H9 (cell line): Measurements from ENCODE around the gene ZDHHC23. TPM values are rescaled to one million over a fixed set of nuclear protein-coding genes. Genes with fewer than 3 reads are reported as not detected.

Source experiments
- DNase-seq: peaks from one replicate; pipeline ENCODE4 v3.0.0-alpha.2; 2017
- H2AFZ ChIP-seq: one replicate; pipeline ENCODE4 v1.6.1; 2013; ENCODE audit warnings: mild to moderate bottlenecking, low read length, control low read depth, moderate library complexity
- H2AK5ac ChIP-seq: 2 replicates; pipeline ENCODE4 v1.6.1; 2013; ENCODE audit warnings: low read length, control low read depth, mixed read lengths; ENCODE audit not compliant: insufficient read length
- H2BK120ac ChIP-seq: one replicate; pipeline ENCODE4 v1.6.1; 2013; ENCODE audit warnings: low read depth, mild to moderate bottlenecking, low read length, control low read depth, inconsistent platforms; ENCODE audit not compliant: poor library complexity, severe bottlenecking
- H2BK12ac ChIP-seq: 2 replicates; pipeline ENCODE4 v1.6.1; 2013; ENCODE audit warnings: low read length, control low read depth, mixed read lengths, low read depth; ENCODE audit not compliant: insufficient read length
- H2BK15ac ChIP-seq: 2 replicates; pipeline ENCODE4 v1.6.1; 2013; ENCODE audit warnings: low read depth, low read length, control low read depth
- H2BK20ac ChIP-seq: one replicate; pipeline ENCODE4 v1.6.1; 2013; ENCODE audit warnings: low read depth, mild to moderate bottlenecking, low read length, control low read depth, inconsistent platforms; ENCODE audit not compliant: poor library complexity, severe bottlenecking
- H2BK5ac ChIP-seq: 2 replicates; pipeline ENCODE4 v1.6.1; 2013; ENCODE audit warnings: low read length, control low read depth, mixed read lengths; ENCODE audit not compliant: insufficient read length
- H3K14ac ChIP-seq: 2 replicates; pipeline ENCODE4 v1.6.1; 2013; ENCODE audit warnings: low read length, control low read depth; ENCODE audit not compliant: insufficient read depth
- H3K18ac ChIP-seq: 2 replicates; pipeline ENCODE4 v1.6.1; 2013; ENCODE audit warnings: low read depth, mild to moderate bottlenecking, mixed read lengths, low read length, control low read depth; ENCODE audit not compliant: insufficient read length
- H3K23ac ChIP-seq: 2 replicates; pipeline ENCODE4 v1.6.1; 2013; ENCODE audit warnings: low read length, control low read depth, mixed read lengths, low read depth; ENCODE audit not compliant: insufficient read length
- H3K23me2 ChIP-seq: 2 replicates; pipeline ENCODE4 v1.6.1; 2013; ENCODE audit warnings: low read depth, mild to moderate bottlenecking, mixed read lengths, low read length, control low read depth; ENCODE audit not compliant: insufficient read length, poor library complexity, severe bottlenecking
- H3K27ac ChIP-seq: 2 replicates; pipeline ENCODE4 v1.5.1; 2013; ENCODE audit warnings: low read length, control low read depth, mixed read lengths, low read depth; ENCODE audit not compliant: insufficient read length
- H3K27me3 ChIP-seq: 2 replicates; pipeline ENCODE4 v1.6.1; 2013; ENCODE audit warnings: low read length, control low read depth, inconsistent platforms; ENCODE audit not compliant: insufficient read depth
- H3K4ac ChIP-seq: 2 replicates; pipeline ENCODE4 v1.6.1; 2013; ENCODE audit warnings: low read depth, mild to moderate bottlenecking, control low read depth, inconsistent platforms, low read length, moderate library complexity
- H3K4me1 ChIP-seq: 2 replicates; pipeline ENCODE4 v1.6.1; 2013; ENCODE audit warnings: low read length, control low read depth, inconsistent platforms; ENCODE audit not compliant: insufficient read depth
- H3K4me2 ChIP-seq: 2 replicates; pipeline ENCODE4 v1.6.1; 2013; ENCODE audit warnings: low read length, control low read depth, mixed read lengths; ENCODE audit not compliant: insufficient read length, insufficient read depth
- H3K56ac ChIP-seq: 2 replicates; pipeline ENCODE4 v1.6.1; 2013; ENCODE audit warnings: low read depth, mild to moderate bottlenecking, mixed read lengths, low read length, control low read depth; ENCODE audit not compliant: insufficient read length
- H3K79me1 ChIP-seq: 2 replicates; pipeline ENCODE4 v1.6.1; 2013; ENCODE audit warnings: low read depth, mild to moderate bottlenecking, moderate library complexity, low read length, control low read depth, inconsistent platforms; ENCODE audit not compliant: insufficient read depth, poor library complexity, severe bottlenecking
- H3K79me2 ChIP-seq: 2 replicates; pipeline ENCODE4 v1.6.1; 2013; ENCODE audit warnings: low read length, control low read depth, inconsistent platforms; ENCODE audit not compliant: insufficient read depth
- H3K9ac ChIP-seq: 2 replicates; pipeline ENCODE4 v1.6.1; 2013; ENCODE audit warnings: low read length, control low read depth, mixed read lengths; ENCODE audit not compliant: insufficient read length; ENCODE audit errors: extremely low read depth
- H3K9me3 ChIP-seq: one replicate; pipeline ENCODE4 v1.6.1; 2013; ENCODE audit warnings: low read depth, low read length, inconsistent platforms; ENCODE audit not compliant: control insufficient read depth
- H3T11ph ChIP-seq: one replicate; pipeline ENCODE4 v1.6.1; 2013; ENCODE audit warnings: mild to moderate bottlenecking, low read length, control low read depth, inconsistent platforms
- H4K20me1 ChIP-seq: one replicate; pipeline ENCODE4 v1.6.1; 2013; ENCODE audit not compliant: control insufficient read depth, insufficient read length, insufficient read depth
- H4K5ac ChIP-seq: 2 replicates; pipeline ENCODE4 v1.6.1; 2013; ENCODE audit warnings: low read depth, mild to moderate bottlenecking, mixed read lengths, low read length, control low read depth; ENCODE audit not compliant: insufficient read length
- H4K8ac ChIP-seq: replicated peaks from 2 replicates; pipeline ENCODE4 v1.6.1; 2013; ENCODE audit warnings: low read length, control low read depth, mixed read lengths, low read depth; ENCODE audit not compliant: insufficient read length
- H4K91ac ChIP-seq: 2 replicates; pipeline ENCODE4 v1.6.1; 2013; ENCODE audit warnings: low read depth, mild to moderate bottlenecking, moderate library complexity, mixed read lengths, low read length, control low read depth; ENCODE audit not compliant: insufficient read length
- H3K27ac Mint-ChIP-seq, 3 experiments: 2 replicates in 2 of 3; 3 replicates in 1 of 3; pipeline ENCODE4 v1.8.0; 2020 to 2021; ENCODE audit warnings: mixed read lengths in 3 of 3, mild to moderate bottlenecking in 1 of 3, moderate library complexity in 1 of 3
- H3K27me3 Mint-ChIP-seq: 2 replicates; pipeline ENCODE4 v1.8.0; 2021; ENCODE audit warnings: low read depth, mild to moderate bottlenecking, moderate library complexity, mixed read lengths
- H3K36me3 Mint-ChIP-seq, 3 experiments: 2 replicates in 2 of 3; 3 replicates in 1 of 3; pipeline ENCODE4 v1.8.0; 2020 to 2021; ENCODE audit warnings: low read depth in 3 of 3, mixed read lengths in 3 of 3; ENCODE audit not compliant: insufficient read depth in 1 of 3
- H3K4me1 Mint-ChIP-seq, 2 experiments: 2 replicates each; pipeline ENCODE4 v1.8.0; 2020; ENCODE audit warnings: mixed read lengths in 2 of 2
- H3K4me3 Mint-ChIP-seq, 2 experiments: 2 replicates in 1 of 2; 3 replicates in 1 of 2; pipeline ENCODE4 v1.8.0; 2020 to 2021; ENCODE audit warnings: mild to moderate bottlenecking in 2 of 2, mixed read lengths in 2 of 2, moderate library complexity in 1 of 2
- H3K9me3 Mint-ChIP-seq, 2 experiments: 2 replicates in 1 of 2; 3 replicates in 1 of 2; pipeline ENCODE4 v1.8.0; 2020; ENCODE audit warnings: mild to moderate bottlenecking in 2 of 2, mixed read lengths in 2 of 2, moderate library complexity in 1 of 2
- CTCF ChIP-seq: fragments of 200-600 bp; sonication (generic); conservative IDR thresholded peaks from 3 replicates; pipeline ENCODE4 v1.8.0; 2021; ENCODE audit warnings: antibody characterized with exemption, mild to moderate bottlenecking
- WGBS: extraction: QIAGEN DNeasy Blood & Tissue Kit; methylation state at CpG from one replicate; pipeline ENCODE4 v1.1.7; 2013; ENCODE audit warnings: missing lambda C conversion rate, low lambda C conversion rate, mixed read lengths; ENCODE audit not compliant: insufficient read length; ENCODE audit errors: extremely low coverage; 5-methylcytosine and 5-hydroxymethylcytosine counted together
- total RNA-seq: library from RNA; stranded (reverse); gene quantifications from 2 replicates; pipeline ENCODE4 v1.2.1, GENCODE V29; 2021

ZDHHC23 gene
- total RNA-seq, 1 experiment from 2014 or later, result 25.2 TPM

- Histone ChIP-seq H4K8ac (peak overlapping the region; percentile 30), H3K4me2 (no peak overlapping the region), H3K79me2 (no peaks in the 10 kb centered on the region), H3K79me1 (no peaks in the 10 kb centered on the region), H3K56ac (no peak overlapping the region), H3K9ac (no peak overlapping the region), H3K23ac (no peak overlapping the region), H2BK20ac (no peak overlapping the region), H3K14ac (no peak overlapping the region), H3K27ac (no peak overlapping the region), H2BK120ac (no peak overlapping the region), H3K18ac (no peak overlapping the region), H4K5ac (no peak overlapping the region), H2AFZ (no peak overlapping the region), H3K9me3 (no peaks in the 10 kb centered on the region), H3K23me2 (peaks cover 4% of the 10 kb centered on the region), H3K27me3 (no peaks in the 10 kb centered on the region), H3K4ac (no peak overlapping the region), H4K20me1 (no peaks in the 10 kb centered on the region), H3K4me1 (no peaks in the 10 kb centered on the region), H2BK12ac (no peak overlapping the region), H3T11ph (no peak overlapping the region), H2BK15ac (no peak overlapping the region), H4K91ac (no peak overlapping the region), H2AK5ac (no peak overlapping the region), H2BK5ac (no peak overlapping the region)
- H3K4me1 Mint-ChIP-seq, result peaks cover 0 to 2% of the 10 kb centered on the region in 2 experiments; a peak in 2 of 4 replicates
- no peak for DNase-seq
- no peaks in the 10 kb centered on the region for H3K36me3 Mint-ChIP-seq
- H3K27ac Mint-ChIP-seq, result no peak overlapping the region
- H3K9me3 Mint-ChIP-seq, result no peaks in the 10 kb centered on the region
- no peak overlapping the region for H3K4me3 Mint-ChIP-seq
- no peak for TF ChIP-seq CTCF
- WGBS, result no CpG with 5 or more reads among the region's 5 CpGs
- H3K27me3 Mint-ChIP-seq, result no peaks in the 10 kb centered on the region
These were observed 36.8 kb upstream of the ZDHHC23 start for GRCh38 chr3:113910966-113911365.
